Measurements from ENCODE around the gene PDC. TPM values are rescaled to one million over a fixed set of nuclear protein-coding genes. Genes with fewer than 3 reads are reported as not detected.

The PDC gene
- polyA plus RNA-seq, 1 donor (not counting 4 experiments of a cell fraction or from before 2014, with no cell fraction given) = not detected

DNA sequence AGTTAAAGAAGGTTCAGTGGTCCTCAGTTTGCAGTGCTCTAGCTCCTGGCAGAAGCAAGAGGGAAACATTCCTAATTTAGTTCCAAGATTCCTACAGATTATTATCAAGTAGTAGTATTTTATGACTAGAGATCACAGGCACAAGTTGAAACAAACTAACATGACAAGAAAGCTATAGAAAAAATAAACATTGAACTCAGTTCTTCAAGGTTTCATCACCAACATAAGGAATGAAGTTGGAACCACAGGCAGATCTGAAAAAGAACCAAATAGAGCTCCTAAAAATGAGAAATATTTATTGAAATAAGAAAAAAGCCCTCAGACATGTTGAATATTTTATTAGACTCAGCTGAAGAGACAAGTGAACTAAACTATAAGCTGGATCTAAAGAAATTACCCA, 40.6 kb downstream of the PDC start:
- H3K36me3 ChIP-seq (ENCODE audit: control insufficient read depth in 2 of 2, extremely low read depth in 1 of 2, insufficient read depth in 2 of 2, low read length in 2 of 2) = peaks cover 3 to 13% of the 10 kb centered on the region in 2 experiments
- no peak overlapping the region for H3K4me3 ChIP-seq (ENCODE audit: control insufficient read depth in 2 of 3, extremely low read depth in 1 of 3, insufficient read depth in 2 of 3, low read depth in 1 of 3, low read length in 3 of 3)
- H3K27ac ChIP-seq (ENCODE audit: control insufficient read depth, insufficient read depth, low read length) = no peak overlapping the region
- no peak for DNase-seq (ENCODE audit: low read depth, low spot score)
- no peaks in the 10 kb centered on the region for H3K27me3 ChIP-seq (ENCODE audit: control insufficient read depth, extremely low read depth, insufficient read depth, low read length)
- dilution Hi-C loops (cut with MboI; ENCODE audit: extremely low pct_ligation_motif_present, low sequenced_read_pairs) = no loop called here
- no peaks in the 10 kb centered on the region for H3K79me2 ChIP-seq (ENCODE audit: control insufficient read depth, insufficient read depth, low read length)
- TF ChIP-seq, protein P1, sequence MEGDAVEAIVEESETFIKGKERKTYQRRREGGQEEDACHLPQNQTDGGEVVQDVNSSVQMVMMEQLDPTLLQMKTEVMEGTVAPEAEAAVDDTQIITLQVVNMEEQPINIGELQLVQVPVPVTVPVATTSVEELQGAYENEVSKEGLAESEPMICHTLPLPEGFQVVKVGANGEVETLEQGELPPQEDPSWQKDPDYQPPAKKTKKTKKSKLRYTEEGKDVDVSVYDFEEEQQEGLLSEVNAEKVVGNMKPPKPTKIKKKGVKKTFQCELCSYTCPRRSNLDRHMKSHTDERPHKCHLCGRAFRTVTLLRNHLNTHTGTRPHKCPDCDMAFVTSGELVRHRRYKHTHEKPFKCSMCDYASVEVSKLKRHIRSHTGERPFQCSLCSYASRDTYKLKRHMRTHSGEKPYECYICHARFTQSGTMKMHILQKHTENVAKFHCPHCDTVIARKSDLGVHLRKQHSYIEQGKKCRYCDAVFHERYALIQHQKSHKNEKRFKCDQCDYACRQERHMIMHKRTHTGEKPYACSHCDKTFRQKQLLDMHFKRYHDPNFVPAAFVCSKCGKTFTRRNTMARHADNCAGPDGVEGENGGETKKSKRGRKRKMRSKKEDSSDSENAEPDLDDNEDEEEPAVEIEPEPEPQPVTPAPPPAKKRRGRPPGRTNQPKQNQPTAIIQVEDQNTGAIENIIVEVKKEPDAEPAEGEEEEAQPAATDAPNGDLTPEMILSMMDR (optimal IDR thresholded peaks at IDR 0.05 in 1 of 3, IDR thresholded peaks at IDR 0.05 in 1 of 3, conservative IDR thresholded peaks at IDR 0.05 in 1 of 3; ENCODE audit: extremely low read depth in 1 of 3, insufficient read depth in 2 of 3, low read length in 3 of 3) = no peak
- H3K9ac ChIP-seq (ENCODE audit: control insufficient read depth, extremely low read depth, insufficient read depth, low read length) = no peak overlapping the region
- no peak overlapping the region for H2AFZ ChIP-seq (ENCODE audit: control insufficient read depth, low read length)
- H3K4me2 ChIP-seq (ENCODE audit: control insufficient read depth, extremely low read depth, insufficient read depth, low read depth, low read length) = no peak overlapping the region
- FAIRE-seq = no peak
- H3K9me3 ChIP-seq (ENCODE audit: control insufficient read depth, low read depth, low read length) = no peaks in the 10 kb centered on the region
- no peaks in the 10 kb centered on the region for H3K9me1 ChIP-seq (ENCODE audit: control insufficient read depth, extremely low read depth, insufficient read depth, low read length)
- no peaks in the 10 kb centered on the region for H3K4me1 ChIP-seq (ENCODE audit: control insufficient read depth, extremely low read depth, insufficient read depth, low read length)
- no peaks in the 10 kb centered on the region for H4K20me1 ChIP-seq (ENCODE audit: control insufficient read depth, extremely low read depth, insufficient read depth, low read length)

DNA sequence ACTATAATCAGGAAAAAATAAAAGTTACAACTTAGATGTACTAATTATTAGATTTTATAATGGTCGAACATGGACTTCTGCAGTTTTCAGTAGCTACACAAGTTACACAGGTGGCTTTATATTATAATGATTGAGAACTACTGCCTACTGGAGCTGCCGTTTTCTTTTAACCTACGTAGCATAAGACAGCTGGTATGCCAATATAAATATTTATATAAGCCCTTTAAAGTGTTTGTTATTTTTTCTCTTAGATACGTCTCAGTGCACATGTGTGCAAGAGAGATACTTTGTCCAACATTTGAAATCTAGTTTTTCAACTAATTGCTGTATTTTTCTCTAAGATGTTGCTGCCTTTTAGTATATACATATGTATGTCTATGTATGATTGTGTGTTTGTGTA, 42.4 kb downstream of the PDC start:
- no peaks in the 10 kb centered on the region for H3K4me1 ChIP-seq (ENCODE audit: control insufficient read depth, extremely low read depth, insufficient read depth, low read length)
- DNase-seq (ENCODE audit: low read depth, low spot score) (no peak), FAIRE-seq (no peak)
- peaks cover 3 to 14% of the 10 kb centered on the region in 2 experiments for H3K36me3 ChIP-seq (ENCODE audit: control insufficient read depth in 2 of 2, extremely low read depth in 1 of 2, insufficient read depth in 2 of 2, low read length in 2 of 2)
- H3K9me3 ChIP-seq (ENCODE audit: control insufficient read depth, low read depth, low read length) = no peaks in the 10 kb centered on the region
- no peak overlapping the region for H3K4me2 ChIP-seq (ENCODE audit: control insufficient read depth, extremely low read depth, insufficient read depth, low read depth, low read length)
- no peak overlapping the region for H2AFZ ChIP-seq (ENCODE audit: control insufficient read depth, low read length)
- no peak overlapping the region for H3K4me3 ChIP-seq (ENCODE audit: control insufficient read depth in 2 of 3, extremely low read depth in 1 of 3, insufficient read depth in 2 of 3, low read depth in 1 of 3, low read length in 3 of 3)
- H4K20me1 ChIP-seq (ENCODE audit: control insufficient read depth, extremely low read depth, insufficient read depth, low read length) = no peaks in the 10 kb centered on the region
- no peaks in the 10 kb centered on the region for H3K79me2 ChIP-seq (ENCODE audit: control insufficient read depth, insufficient read depth, low read length)
- dilution Hi-C loops (cut with MboI; ENCODE audit: extremely low pct_ligation_motif_present, low sequenced_read_pairs) = no loop called here
- TF ChIP-seq, protein P1 (optimal IDR thresholded peaks at IDR 0.05 in 1 of 3, IDR thresholded peaks at IDR 0.05 in 1 of 3, conservative IDR thresholded peaks at IDR 0.05 in 1 of 3; ENCODE audit: extremely low read depth in 1 of 3, insufficient read depth in 2 of 3, low read length in 3 of 3) = no peak
- TF ChIP-seq EZH2 (IDR thresholded peaks at IDR 0.05; ENCODE audit: low read length) = no peak
- H3K9me1 ChIP-seq (ENCODE audit: control insufficient read depth, extremely low read depth, insufficient read depth, low read length) = no peaks in the 10 kb centered on the region
- no peak overlapping the region for H3K9ac ChIP-seq (ENCODE audit: control insufficient read depth, extremely low read depth, insufficient read depth, low read length)
- H3K27ac ChIP-seq (ENCODE audit: control insufficient read depth, insufficient read depth, low read length) = no peak overlapping the region
- no peaks in the 10 kb centered on the region for H3K27me3 ChIP-seq (ENCODE audit: control insufficient read depth, extremely low read depth, insufficient read depth, low read length)

All from keratinocyte (primary cell).